SK-N-SH (cell line): Measurements from ENCODE around the gene TUBA4A.

Experiments
- EZH2phosphoT487 ChIP-seq: fragments of 200-600 bp; sonication (generic); IDR thresholded peaks from 2 replicates; pipeline ENCODE4 v1.6.1; 2017; ENCODE audit warnings: low read depth, mixed run types, mild to moderate bottlenecking, antibody characterized with exemption, moderate library complexity, borderline replicate concordance
- FOSL2 ChIP-seq: IDR thresholded peaks from 2 replicates; pipeline ENCODE4 v1.4.0; 2012; ENCODE audit warnings: low read depth, mild to moderate bottlenecking, moderate library complexity, borderline replicate concordance

GRCh38 chr2:219218217-219218731, 35.4 kb downstream of the TUBA4A start:
- no peak for TF ChIP-seq EZH2phosphoT487
- no peak for TF ChIP-seq FOSL2
